HG03432 (cell line): ENCODE data around the gene STAB2.

Experiments used
- ATAC-seq: cut with Tn5 transposase; IDR thresholded peaks from one replicate; pipeline ENCODE4 v1.9.1; 2021; ENCODE audit warnings: mild to moderate bottlenecking, moderate library complexity; ENCODE audit not compliant: unreplicated experiment

The STAB2 gene

GRCh38 chr12:103690426-103690825 lies 103.4 kb downstream of the STAB2 start:
- no peak for ATAC-seq

DNA sequence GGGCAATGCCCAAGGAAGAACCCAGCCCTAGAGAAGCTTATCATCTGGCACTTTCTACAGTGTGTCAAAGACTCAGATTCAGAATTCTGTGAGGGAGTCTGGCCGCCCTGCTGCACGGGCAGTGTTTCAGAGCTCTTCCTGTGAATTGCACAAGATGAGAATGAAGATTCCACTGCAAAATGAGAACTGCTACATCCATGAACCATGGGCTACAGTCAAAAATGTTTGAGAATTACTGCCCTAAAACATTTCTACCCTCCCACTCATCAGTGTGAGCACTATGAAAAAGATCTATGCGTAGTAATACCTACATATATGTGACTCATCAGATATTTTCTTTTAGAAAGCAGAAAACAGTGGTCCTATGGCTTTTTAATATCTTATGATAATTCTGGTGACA lies 104.0 kb downstream of the STAB2 start:
- ATAC-seq: no peak

DNA sequence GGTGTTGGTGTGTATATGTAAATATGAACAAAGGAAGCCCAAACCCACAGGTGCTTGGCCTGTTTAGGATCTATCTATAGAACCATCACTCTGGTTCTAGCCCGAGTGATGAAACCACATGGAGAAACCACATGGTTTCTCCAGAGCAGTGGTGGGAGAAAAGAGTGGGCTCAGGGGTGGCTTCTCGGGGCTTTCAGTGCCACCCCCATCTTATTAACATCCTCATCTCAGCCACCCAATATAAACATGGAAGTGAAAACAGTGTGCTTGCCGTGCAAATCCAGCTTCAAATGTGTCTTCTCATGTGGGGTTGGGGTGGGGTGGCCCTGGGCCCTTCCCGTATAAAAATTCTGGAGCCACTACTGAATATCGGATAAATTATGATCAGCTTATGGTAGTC lies 109.0 kb downstream of the STAB2 start:
- no peak for ATAC-seq

DNA sequence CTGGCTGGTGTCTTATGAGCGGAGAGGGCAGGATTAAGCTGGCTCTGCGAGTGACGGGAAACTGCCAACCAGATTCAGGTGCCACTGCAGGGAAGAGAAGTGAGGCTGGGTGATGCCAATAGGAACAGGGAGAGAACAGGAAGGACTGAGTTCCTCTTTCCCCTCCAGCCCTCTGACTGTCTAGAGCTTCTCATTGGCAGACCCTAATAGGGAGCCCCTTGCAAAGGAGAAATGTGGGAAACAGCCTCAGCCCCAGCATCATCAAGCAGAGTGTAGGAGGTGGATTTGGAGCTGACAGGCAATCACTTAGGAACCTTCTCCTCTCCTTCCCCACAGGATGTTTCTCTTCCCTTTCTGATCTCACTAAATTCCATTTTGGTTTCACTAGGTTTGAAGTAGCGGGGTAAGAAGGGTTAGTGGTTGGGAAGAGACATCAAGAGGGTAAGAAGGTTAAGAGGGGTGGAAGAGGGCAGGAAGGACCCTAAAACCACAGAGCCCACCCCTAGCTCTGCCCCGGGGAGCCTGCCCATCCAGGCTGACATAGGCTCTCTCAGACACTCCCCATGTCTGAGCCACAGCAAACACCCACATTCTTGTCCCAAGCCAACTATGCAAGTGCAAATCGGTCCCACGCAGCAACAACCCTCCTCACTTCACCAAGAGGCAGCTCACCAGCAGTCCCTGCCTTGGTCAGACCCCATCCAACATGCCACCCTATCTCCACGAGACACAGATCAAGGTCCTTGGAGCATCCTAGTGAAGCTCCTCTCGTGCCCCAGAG lies 111.1 kb downstream of the STAB2 start:
- ATAC-seq: no peak

DNA sequence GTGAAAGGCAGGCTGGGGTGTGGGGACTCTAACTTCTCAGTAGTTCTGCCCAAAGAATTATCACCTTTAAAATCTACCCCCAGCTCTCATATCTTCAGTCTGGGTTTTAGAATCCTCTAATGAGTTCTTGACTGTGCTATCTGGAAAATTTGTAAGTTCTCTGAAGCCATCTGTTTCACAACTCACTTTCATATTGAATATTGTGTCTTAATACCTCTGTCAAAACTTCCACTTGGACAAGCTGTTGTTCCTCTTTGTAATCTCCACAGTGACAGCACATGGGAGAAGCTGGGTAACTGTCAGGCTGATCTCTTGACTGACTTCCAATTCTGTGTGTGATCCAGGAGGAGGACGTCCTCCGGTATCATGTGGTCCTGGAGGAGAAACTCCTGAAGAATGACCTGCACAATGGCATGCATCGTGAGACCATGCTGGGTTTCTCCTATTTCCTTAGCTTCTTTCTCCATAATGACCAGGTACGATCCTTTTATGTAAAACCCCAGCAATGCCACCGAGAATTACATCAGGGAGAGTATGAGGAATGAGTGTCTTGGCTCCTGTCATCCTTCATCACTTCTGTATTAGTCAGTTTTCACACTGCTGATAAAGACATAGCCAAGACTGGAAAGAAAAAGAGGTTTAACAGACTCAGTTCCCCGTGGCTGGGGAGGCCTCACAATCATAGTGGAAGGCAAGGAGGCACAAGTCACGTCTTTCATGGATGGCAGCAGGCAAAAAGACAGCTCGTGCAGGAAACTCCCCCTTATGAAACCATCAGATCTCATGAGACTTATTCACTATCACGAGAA lies 111.9 kb downstream of the STAB2 start:
- ATAC-seq: no peak

DNA sequence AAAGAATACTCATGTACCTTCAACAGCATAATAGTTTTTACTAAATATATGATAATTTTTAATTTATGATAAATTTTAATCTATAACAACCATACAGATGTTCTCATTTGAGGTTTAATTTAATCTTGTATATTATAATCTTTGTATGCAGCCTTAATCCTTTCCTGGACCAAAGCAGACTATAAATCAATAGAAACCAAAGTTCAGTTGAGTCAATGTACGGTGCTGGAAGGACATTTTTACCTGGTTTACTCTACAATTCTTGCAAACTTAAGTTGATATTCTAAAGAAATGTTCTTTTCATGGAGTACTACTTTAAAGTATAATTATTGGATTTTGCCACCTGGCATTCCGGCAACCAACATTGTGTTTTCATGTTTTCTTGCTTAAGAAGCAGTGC lies 118.0 kb downstream of the STAB2 start:
- ATAC-seq: no peak

- no peak for ATAC-seq
Measured at GRCh38 chr12:103705927-103706326, 118.9 kb downstream of the STAB2 start.

GRCh38 chr12:103707446-103707845 lies 120.4 kb downstream of the STAB2 start:
- ATAC-seq: no peak

- ATAC-seq: no peak
Measured at GRCh38 chr12:103710544-103710943, 123.5 kb downstream of the STAB2 start.

GRCh38 chr12:103712216-103712615 lies 125.1 kb downstream of the STAB2 start:
- no peak for ATAC-seq

DNA sequence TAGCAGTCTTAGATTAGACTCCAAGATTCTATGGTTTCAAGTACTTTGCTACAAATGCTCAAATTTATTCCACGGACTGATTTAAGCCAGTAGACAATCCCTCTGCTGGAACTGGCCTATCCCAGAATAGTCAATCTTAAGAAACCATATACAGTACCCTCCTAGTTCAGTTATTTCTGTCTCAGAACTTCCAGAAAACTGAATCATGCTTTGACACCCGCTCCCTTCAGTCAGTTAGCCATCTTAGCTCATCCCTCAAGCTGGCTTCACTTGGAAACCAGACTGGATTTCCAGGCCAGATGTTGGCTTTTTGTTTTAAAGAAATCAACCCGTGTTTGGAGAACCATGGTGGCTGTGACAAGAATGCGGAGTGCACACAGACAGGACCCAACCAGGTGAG lies 128.4 kb downstream of the STAB2 start:
- ATAC-seq: no peak

GRCh38 chr12:103716517-103717196 lies 129.6 kb downstream of the STAB2 start:
- no peak for ATAC-seq

- no peak for ATAC-seq
Measured at GRCh38 chr12:103725398-103725797, 138.3 kb downstream of the STAB2 start.

DNA sequence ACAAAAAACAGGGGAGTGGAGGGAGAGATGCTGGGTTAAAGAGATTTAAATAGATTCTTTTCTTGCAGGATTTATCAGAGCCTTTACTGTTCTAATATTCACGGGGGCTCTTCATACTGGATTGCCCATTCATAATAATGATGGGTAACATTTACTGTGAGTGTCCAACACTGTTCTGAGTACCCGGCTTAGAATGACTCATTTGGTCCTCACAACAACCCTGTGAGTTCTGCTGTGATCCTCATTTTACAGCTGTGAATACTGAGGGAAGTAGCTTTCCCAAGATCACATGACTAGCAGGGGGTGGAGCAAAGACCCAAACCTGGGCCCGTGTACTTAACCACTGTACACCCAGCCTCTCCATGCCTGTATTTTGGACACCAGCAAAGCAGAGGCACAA lies 140.6 kb downstream of the STAB2 start:
- ATAC-seq: no peak

DNA sequence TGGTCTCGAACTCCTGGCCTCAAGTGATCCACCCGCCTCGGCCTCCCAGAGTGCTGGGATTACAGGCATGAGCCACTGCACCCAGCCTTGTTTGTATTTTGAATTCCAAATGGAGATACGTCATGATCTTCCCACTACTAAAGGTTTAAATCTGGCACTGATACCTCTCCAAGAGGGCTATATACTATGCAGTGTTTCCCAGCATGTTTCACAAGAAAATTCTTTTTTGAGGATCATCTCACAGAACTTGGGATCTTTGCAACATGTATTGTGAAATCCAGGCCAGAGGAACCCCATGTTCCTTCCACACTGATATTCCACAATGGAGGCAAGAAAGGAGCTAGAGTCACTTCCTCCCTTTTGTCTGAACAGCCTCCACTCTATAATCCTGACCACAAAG lies 141.2 kb downstream of the STAB2 start:
- no peak for ATAC-seq

DNA sequence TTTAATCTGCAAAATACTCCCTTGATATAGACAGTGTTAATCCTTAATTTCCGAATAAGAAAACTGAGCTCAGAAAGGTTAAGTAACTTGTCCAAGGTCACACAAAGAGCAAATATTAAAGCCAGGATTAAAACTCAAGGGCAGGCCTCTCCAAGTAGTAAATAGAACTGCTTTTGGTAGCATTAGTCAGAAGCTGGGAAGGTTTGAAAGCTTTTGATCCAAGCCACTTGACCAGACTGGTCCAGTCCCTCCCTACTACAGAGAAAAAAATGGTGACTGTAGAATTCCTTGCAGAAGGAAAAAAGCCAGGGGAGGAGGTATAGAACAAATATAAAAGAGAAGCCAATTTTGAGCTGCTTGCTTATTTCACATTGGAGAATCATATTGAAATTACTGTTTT lies 142.4 kb downstream of the STAB2 start:
- ATAC-seq: no peak

DNA sequence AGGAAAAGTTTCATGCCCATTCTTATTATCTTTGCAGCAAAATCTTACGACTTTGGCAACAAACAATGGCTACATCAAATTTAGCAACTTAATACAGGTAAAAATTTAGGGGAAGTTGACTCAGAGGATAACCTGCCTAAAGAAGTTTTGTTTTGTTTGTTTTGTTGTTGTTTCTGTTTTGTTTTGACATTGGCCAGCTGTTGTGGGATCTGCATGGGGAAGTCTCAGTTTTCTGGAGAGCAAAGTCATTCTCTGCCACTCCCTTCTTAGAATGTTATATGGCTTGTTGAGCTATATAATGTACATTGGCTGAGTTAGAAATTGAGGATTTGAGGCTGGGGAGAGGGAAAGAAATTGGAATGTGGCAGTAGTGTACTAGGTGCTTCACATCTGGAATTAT lies 144.5 kb downstream of the STAB2 start:
- ATAC-seq: no peak

DNA sequence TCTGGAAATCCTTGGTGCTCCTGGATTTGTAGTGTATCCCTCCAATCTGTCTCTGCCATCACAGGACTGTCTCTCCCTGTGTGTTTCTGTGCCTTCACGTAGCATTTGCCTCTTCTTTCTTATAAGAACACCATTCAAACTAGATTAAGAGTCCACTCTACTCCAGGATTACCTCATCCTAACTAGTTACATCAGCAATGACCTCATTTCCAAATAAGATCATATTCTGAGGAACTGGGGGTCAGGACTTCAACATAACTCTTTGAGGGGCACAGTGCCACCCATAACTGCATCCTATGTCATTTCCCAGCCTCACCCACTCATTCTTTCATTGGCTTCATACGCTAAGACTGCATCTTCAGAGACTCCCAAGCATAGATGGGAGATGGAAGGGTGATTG lies 147.8 kb downstream of the STAB2 start:
- ATAC-seq: no peak

DNA sequence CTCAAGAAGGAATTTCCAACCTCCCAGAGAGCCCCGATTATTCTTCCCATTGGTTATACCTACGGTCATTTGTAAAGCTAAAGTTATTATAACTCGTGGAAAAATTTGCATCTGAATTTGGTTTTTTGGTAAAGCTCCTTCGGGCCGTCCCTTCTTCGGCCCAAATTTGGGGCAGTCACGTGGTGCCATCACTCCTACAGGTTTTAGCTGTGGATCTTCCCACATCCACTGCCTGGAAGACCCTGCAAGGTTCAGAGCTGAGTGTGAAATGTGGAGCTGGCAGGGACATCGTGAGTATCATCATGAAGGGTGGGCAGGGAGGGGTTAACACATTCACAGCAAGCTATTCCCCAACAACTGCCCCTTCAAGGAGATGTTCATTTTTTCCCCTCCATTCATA lies 148.2 kb downstream of the STAB2 start:
- ATAC-seq: no peak

DNA sequence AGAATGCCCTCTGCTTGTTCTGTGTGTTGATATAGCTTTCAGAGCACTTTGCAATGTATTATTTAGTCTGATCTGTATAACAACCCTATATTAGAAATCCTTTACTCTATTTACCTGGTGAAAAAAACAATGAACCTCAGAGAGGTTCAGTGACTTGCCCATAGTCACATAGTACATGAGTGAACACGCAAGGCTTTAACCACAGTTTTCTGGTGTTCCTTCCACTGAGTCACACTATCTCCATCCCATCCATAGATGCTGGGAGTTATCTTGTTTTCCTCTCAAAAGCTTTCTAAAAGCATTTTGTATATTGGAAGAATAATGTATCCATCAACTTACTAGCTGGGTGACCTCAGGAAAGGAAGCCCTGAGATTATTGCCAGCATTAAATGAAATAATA lies 149.5 kb downstream of the STAB2 start:
- ATAC-seq: no peak

- ATAC-seq: no peak
Measured at GRCh38 chr12:103737881-103738280, 150.8 kb downstream of the STAB2 start.
